HG03159 (cell line): ENCODE measurements around the gene SLC4A2.
"Not testable (repeated sequence)": the region's sequence is repeated elsewhere in the genome, so short reads cannot be mapped to it uniquely, and the experiment has no call there.

Experiments used
- ATAC-seq: cut with Tn5 transposase; IDR thresholded peaks from one replicate; pipeline ENCODE4 v1.9.1; 2021; ENCODE audit warnings: mild to moderate bottlenecking, moderate library complexity; ENCODE audit not compliant: unreplicated experiment

SLC4A2 gene

DNA sequence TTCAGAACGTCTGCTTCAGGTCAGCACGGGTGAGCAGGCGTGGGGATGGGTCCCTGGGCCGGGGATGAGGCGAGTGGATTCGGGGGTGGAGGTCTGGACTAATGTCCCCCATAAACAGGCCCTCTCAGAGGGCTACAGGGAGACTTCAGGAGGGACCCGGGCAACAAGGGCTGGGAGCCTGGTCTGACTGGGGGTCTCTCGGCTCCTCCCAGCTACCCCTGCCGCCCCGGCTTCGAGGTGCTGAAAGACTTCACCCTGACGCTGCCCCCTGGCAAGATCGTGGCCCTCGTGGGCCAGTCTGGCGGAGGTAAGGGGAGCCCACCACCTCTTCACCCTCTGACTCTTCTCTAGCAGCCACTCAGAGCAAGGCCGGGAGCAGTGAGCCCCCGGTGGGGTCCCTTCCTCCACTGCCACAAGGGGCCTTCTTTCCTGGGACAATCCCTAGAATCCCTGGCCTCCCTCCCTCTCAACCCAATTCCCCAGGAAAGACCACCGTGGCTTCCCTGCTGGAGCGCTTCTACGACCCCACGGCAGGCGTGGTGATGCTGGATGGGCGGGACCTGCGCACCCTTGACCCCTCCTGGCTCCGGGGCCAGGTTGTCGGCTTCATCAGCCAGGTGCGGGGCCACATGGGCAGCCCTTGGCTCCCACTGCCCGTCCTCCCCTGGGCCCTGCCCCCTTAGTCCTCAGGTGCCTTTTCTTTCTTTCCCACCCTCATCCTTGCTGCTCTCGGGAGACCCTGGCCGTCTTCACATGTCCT is 18.6 kb upstream of the SLC4A2 start:
- no peak for ATAC-seq

DNA sequence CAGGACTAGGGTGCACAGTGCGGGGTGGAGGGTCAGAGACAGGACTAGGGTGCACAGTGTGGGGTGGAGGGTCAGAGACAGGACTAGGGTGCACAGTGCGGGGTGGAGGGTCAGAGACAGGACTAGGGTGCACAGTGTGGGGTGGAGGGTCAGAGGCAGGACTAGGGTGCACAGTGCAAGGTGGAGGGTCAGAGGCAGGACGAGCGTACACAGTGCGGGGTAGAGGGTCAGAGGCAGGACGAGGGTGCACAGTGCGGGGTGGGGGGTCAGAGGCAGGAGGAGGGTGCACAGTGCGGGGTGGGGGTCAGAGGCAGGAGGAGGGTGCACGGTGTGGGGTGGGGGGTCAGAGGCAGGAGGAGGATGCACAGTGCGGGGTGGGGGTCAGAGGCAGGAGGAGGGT is 15.9 kb upstream of the SLC4A2 start:
- not testable (repeated sequence) for ATAC-seq

DNA sequence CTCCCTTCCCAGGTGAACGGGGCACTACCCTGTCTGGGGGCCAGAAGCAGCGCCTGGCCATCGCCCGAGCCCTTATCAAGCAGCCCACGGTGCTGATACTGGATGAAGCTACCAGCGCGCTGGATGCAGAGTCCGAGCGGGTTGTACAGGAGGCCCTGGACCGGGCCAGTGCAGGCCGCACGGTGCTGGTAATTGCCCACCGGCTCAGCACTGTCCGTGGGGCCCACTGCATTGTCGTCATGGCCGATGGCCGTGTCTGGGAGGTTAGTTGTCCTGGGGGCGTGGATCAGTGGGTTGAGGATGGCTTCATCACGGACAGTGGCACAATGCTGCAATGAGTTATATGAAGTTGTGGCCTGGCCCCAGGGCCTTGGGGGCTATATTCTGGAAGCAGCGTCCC is 15.4 kb upstream of the SLC4A2 start:
- ATAC-seq = no peak

DNA sequence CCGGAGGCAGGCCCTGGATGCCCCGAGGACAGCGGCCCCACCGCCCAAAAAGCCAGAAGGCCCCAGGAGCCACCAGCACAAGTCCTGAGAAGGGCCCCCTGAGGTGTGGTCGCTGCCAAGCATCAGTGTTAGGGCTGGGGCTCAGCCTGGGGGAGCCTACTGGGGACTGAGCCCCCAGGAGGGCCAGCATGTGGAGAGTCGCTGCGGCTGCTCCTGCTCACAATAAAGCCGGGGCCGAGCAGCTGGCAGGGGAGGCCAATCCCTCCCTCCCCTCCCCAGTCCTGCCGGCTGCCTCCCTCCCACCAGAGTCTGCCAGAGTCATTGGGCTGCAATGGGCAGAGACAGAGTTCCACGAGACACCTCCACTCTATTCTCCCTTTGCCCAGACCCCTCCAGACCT is 14.1 kb upstream of the SLC4A2 start:
- no peak for ATAC-seq

DNA sequence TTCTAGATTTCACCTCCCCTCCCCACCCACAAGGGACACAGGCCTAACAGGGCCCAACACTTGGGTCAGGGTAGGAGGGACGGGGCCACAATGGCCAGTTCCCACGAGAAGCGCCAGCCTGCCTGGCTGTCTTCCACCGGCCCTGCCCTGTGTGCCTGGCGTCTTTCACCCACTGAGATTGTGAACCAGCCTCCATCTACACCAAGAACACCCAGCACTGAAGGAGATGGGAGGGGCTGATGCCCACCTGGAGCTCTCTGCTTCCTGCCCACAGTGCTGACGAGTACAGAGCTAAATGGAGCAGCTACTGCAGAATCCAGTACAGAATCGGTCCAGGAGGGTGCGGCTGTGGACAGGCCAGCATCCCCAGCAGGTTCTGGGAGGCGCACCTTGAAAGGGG is 13.4 kb upstream of the SLC4A2 start:
- no peak for ATAC-seq

DNA sequence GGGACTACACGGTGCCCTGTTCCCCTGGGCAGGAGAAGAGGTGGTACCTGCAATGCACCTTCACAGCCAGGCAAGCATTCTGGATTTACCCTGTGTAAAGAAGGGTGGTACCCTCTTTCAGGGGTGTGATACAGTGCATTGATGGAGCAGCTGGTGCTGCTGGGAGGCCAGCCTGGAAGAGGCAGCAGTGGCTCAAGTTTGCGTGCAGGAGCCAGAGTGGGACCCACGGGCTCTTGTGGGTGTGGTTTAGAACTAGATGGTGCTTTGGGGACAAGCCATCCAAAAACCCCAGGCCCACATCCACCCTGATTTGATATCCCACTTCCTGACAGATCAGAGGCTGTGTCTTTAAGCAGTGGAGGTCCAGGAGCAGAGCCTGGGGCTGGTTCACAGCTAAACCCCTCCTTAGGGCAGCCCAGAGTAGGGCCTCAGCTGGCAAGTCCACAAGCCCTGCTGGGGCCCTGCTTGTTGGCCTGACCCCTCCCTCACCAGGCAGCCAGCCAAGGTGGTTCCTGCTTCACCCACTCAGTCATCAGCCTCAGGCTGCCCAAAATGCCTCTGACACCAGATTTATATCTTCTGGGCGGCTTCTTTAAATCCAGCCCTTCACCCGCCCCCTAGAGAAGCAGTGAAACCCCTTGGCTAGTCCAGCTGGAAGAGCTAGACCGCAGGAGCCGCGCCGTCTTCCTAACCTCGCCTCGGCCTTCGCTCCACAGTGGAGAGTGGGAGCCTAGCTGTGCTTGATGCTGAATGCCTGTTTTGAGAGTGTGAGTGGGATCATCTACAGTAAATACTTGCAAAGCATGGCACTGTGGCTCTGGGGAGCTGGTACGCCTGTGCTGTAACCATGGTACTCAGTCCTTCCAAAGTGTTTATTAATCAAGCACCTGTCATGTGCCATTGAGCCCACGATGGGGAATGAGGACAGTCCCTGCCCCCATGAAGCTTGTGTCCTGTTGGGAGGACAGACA is 12.5 kb upstream of the SLC4A2 start:
- no peak for ATAC-seq

DNA sequence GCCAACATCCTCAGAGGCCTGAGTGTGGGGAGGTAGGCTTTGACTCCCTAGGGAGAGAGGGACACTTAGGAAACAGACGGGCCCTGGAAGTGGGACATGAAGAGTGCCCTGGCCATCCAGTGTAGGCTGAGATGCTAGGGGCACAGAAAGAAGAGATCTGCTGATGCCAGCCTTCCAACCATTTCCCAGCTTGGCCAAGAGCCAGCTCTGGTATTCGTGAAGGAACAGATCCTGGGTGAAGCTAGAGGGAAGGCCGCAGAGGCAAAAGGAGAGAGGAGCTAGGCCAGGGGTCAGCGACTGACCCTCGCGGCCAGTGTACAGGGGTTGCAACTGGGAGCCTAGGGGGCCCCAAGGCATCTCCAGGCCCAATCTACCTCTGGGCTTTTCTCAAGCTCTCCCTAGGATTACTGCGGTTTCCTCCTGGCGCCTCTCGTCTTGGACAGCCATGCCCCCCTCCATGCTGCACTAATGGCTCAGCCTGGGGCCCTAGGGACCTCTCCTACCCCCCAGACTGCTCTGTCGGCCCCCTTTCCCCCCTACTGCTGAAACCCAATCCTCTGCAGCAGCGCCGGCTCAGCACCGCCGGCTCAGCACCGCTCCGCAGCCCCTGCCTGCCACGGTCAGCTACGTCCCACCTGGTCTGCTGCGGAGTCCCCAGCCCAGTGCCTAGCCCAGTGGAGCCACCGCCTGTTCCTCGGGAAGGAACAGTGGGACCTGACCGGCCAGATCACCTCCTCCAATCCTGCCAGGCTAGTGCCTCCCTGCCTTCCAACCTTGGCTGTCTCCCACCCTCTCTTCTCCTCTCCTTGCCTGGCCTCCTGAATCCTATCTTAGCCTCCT is 11.2 kb upstream of the SLC4A2 start, which contains the start of gene ASIC3:
ASIC3 (plus strand) TSS at position 556 of the 840 bp plus-strand sequence. CDS start 355 bp downstream, outside the sequence.
- no peak for ATAC-seq

DNA sequence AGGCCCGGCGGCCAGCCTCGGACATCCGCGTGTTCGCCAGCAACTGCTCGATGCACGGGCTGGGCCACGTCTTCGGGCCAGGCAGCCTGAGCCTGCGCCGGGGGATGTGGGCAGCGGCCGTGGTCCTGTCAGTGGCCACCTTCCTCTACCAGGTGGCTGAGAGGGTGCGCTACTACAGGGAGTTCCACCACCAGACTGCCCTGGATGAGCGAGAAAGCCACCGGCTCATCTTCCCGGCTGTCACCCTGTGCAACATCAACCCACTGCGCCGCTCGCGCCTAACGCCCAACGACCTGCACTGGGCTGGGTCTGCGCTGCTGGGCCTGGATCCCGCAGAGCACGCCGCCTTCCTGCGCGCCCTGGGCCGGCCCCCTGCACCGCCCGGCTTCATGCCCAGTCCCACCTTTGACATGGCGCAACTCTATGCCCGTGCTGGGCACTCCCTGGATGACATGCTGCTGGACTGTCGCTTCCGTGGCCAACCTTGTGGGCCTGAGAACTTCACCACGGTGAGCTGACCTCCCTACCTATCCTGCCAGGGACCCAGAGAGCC is 10.4 kb upstream of the SLC4A2 start:
- no peak for ATAC-seq

DNA sequence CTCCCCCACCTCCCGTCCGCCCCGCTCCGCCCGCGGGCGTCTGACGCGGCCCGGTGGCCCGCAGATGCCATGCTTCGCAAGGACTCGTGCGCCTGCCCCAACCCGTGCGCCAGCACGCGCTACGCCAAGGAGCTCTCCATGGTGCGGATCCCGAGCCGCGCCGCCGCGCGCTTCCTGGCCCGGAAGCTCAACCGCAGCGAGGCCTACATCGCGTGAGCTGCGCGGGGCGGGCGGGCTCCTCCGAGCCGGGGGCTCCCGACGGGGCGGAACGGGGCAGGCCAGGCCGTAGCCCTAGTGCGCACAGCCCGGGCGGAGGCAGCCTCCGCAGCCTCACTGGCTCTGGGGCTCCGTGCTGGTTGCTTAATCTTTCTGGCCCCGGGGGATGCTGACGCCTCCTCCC is 8.3 kb upstream of the SLC4A2 start:
- no peak for ATAC-seq

DNA sequence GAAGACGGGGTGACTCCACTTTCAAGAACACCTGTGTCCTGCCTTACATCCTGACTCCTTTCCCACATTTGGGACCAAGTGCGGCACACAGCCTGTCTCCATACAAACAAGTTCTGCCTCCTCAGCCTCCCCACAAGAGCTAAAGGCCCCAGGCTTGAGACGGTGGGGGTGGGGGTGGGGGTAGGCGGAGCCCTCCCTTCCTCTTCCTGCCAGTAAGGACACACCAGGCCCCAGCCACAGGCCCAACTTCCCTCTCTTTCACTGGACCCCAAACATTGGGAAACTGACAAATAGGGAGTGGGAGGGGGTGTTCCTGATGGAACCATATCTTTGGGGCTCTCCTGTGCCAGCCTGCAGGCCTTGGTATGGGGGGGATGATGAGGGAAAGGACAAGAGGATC is 6.3 kb upstream of the SLC4A2 start:
- no peak for ATAC-seq

DNA sequence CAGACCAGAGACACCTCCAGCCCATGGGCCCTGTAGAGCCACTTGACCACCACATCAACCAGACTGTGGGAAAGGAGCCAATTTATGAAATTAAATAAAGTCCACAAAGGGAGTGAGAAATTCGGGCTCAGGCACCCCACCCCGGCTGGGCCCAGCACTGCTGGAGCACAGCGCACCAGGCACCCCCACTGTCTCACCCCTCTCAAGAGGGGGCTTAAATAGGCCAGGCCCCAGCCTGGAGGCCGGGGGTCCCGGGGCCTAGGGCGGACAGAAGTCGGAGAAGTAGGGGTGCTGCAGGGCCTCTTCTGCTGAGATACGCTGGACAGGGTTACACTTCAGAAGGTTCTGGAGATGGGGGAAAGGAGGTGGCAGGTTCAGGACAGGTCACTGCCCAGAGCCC is 5.6 kb upstream of the SLC4A2 start:
- no peak for ATAC-seq

DNA sequence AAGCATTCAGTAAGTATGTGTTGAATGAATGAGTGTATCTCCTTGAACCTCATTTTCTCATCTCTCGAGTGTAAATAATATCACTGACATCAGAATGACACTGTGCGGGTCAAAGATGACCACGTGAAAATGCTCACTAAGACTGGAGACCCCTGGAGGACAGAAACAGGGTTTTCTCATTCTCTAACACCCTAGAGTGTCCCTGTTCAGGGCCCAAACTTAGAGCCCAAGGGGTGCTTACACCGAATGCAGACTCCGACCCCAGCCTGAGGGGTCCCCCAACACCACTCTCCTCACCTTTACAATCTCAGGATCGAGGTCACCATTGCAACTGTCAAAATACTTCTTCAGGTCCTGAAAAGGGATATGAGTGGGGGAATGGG is 3.1 kb upstream of the SLC4A2 start:
- ATAC-seq = no peak

DNA sequence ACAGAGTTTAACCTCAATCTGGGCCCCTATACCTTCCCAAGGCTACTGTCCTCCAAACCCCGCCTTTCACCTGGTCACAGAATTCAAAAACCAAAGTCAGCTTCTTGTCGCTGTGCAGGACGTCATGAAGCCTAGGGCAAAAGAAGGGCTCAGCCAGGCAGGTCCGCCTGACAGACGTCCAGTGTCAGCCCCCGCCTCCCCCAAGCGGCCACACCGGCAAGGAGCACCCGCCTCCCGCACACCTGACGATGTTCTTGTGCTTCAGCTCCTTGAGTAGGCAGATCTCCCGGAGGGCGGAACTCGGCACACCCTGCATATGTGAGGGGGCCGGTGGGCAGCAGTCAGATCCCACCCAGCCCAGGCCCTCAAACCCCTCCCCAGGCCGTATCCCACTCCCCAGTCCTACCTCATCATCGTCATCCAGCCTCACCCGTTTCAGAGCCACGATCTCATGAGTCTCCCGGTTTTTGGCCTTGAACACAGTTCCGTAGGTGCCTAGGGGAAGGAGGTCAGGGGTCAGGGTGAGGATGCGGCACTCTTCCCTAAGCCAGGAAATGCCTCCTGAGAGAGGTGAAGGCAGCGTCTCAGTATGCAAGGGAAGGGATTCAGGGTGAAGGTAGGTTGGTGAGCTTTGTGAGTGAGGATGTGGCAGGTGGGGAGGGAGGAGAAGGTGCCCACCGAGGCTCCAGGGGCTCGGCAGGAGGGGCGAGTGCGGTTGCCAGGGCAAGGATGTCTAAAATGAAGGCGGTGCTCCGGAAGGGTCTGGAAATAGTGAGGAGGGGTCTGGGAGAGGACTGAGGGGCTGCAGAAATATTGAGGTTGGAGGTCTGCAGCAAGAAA is 2.5 kb upstream of the SLC4A2 start:
- no peak for ATAC-seq

DNA sequence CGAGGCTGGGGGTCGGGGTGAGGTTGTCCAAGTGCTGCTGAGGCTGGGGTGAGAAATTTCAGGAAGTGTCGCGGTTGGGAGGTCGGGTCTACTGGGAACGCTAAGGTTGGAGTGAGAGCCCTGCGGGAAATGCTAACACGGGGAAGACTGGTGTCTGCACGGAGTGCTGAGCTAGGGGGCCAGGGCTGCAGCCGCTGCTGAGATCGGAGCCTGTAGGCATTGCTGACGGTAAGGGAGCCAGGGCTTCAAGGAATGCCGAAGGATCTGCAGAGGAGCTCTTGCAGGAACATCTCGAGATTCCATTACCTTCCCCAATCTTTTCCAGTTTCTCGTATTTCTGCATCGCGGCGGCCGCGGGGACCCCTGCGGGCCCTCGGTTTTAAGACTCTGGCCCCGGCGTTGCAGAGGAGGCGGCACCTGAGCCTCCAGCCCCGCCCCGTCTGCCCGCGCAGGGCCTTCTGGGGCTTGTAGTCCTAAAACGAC is 1.8 kb upstream of the SLC4A2 start, which contains the start of gene CDK5:
CDK5 (minus strand) TSS at position 392 of the 483 bp plus-strand sequence; CDS start at position 343, 49 bp downstream.
- ATAC-seq = peak; percentile 8

DNA sequence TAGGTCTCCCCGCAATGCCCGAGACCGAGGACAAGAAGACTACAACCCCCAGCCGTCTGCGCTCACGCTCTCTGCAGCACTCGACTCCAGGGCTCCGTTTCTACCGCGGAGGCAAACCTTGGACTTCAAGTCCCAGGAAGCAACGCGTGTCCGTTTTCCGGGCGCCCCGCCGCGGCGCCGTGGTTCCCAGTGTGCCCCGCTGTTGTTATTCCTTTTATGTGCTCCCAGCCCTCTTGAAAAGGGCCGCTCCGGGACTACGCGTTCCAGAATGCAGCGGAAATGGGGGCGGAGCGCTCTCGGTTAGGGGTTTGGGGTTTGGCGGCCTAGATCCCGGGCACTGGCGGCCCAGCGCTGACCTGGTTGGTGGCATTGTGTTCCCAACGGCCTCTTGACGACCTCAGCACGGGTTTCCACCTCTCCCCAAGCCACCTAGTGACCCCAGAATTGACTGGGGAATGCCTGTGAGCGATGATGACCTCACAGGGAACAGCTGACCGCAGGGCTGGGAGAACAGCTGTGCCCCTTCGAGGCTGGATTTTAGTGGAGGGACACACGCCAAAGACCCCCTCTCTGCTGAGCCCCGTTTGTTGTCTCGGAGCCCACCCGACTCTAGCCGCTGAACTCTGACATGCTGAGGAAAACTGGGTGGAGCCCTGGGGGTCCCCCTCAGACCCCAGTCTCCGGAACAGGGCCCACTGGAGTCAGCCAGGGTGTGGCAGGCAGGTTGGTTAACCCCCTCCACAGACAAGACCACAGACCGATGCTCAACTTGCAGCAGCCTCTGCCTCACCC is 1.2 kb upstream of the SLC4A2 start:
- peak; percentile 90 for ATAC-seq

DNA sequence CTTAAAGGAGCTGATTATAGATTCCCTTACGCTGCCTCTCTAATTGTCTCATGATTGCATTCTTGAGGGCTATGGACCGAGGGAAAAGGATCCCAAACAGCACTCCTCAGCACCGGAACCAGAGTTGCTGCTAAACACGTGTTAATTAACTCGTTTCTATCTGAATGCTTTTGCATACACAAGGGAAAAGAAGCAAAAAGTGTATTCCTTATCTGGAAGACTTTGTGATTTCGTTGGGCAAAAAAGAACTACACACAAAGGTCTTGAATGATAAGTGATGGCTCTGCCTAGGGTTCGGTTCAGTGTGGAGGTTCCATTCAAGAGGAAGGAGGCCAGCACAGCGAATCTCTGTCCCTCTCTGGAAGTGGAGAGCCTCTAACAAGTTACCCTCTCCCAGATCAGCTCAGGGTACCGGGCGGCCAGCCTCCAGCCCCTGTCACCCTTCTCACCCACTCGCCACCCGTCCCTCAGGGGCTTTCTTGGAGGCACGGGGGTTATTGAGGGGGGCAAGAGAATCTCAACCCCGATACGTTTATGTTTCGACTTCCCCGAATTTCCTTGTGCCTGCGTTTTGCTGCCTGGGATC is 515 bp upstream of the SLC4A2 start:
- ATAC-seq = no peak

DNA sequence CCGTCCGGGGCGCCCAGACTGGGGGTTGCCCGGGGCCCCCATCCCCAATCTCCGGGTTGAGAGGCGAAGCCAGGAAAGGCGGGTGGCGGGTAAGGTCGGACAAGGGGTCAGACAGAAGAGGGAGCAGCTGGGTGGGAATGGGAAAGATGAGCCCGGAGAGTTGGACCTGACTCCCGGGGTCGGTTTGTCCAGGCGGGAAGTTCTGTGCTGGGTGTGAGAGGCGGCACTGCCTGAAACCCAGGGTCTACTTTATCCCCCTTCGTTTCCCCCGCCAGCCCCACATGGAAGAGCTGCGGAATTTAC is 675 bp downstream of the SLC4A2 start:
- no peak for ATAC-seq

DNA sequence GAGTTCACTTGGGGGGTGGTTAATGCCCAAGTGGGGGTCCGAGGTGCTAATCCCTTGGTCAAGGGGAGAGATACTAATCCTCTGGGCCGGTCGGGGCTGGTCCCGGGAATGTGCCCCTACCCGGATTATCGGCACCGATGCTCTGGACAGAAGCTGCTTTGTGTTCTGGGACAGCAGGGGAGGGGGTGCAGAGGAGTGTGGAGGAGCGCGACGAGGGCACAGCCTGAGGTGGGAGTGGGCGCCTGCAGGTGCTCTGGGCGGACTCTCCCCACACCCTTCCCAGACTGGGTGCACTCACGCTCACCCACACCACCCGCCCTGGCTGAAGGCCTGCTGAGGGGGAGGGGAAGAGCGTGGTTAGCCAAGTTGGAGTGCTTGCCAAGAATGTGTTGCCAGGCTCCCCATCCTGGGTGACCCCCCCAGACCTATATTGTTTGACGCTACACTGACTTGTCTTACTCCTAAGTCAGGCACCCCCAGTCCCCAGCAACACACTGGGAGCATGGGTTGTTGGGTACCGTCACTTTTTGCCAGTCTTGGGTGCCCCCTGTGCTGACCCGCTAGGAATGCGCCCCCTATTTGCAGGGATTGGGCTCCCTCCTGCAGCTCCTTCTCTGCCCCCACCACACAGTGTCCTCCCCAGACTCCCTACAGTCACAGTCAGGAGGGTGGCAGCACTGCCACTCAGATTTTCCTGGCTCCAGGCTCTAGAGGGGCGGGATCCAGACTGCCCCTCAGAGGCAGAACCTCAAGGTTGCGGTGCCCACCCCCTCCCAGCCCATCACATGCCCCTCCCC is 1.2 kb downstream of the SLC4A2 start:
- ATAC-seq = no peak
